IPS-11a (cell line): ENCODE data around the gene SLC5A10.
"Not testable (repeated sequence)": the region's sequence is repeated elsewhere in the genome, so short reads cannot be mapped to it uniquely, and the experiment has no call there.

Experiments used
- H3K4me3 ChIP-seq: one replicate; pipeline ENCODE4 v1.5.1; 2013; ENCODE audit warnings: low read depth, low read length, control low read depth

Gene SLC5A10

DNA sequence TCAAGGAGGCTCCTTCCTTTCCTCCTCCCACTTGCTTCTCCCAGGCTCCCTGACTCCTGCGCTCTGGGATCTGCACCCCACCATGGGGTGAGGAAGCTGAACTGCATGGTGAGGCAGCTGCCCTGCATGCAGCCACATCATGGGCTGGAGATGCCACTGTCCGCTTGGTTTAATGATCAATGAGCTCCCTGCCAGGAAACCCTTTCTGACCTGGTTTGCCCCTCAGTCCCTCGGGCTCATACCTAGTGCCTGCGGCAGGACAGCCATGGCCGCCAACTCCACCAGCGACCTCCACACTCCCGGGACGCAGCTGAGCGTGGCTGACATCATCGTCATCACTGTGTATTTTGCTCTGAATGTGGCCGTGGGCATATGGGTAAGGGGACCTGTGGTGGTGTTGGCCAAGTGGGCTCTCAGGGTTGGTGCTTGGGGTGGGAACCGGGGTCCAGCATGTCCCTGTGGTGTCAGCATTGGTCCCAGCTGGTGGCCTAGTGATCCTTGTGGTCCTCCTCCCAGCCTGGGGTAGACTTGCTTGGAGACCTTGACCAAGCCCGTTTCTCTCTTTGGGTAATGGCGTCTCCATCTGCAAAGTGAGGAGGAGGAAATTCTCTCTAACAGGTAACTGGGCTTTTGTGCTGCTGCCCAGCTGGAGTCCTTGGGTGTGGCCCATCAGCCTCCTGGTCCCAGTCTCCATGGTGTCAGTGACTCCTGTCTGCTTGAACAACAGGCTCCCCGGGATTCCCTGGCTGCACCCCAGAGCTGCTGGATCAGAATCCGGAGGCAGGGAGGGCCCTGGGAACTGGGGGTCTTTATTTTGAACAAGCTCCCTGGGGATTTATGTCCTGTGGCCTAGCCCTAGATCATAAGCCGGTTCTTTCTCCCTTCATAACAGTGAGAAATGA, at the start of gene SLC5A10:
Gene SLC5A10, plus strand, starts transcription at position 225 of the 902 bp plus-strand sequence. Its CDS starts 41 bp downstream, at position 266.
- no peak within 1 kb of the TSS for H3K4me3 ChIP-seq

DNA sequence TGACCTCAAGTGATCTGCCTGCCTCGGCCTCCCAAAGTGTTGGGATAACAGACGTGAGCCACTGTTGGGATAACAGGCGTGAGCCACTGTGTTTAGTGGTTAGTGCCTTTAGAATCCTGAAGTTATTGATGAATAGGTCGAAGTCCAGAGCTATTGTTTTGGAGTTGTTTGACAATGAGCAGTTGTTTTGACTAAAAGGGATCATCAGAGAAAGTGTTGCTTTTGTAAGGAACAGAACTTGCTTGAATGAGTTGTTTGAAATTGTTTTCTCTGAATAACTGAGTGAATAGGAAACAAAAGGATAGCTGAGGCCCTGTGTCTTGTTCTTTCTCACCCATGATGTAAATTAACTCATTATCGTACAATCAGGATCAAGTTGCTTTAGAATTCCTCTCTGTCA, 47.5 kb upstream of the SLC5A10 start:
- H3K4me3 ChIP-seq = no peak overlapping the region

DNA sequence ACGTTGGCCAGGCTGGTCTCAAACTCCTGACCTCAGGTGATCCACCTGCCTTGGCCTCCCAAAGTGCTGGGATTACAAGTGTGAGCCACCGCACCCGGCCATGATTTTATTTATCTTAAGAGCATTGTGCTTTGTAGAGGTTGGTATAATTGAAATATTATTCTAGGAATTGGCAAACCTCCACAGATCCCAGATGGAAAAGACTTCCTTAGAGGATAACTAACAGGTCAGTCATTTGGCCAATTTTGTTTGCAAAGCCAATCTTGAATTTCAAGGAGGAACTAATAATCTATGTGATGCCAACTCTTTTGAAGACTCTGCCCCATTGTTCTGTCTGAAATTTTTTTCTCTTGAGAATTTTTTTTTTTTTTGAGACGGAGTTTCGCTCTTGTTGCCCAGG, 46.7 kb upstream of the SLC5A10 start:
- H3K4me3 ChIP-seq = no peak overlapping the region

DNA sequence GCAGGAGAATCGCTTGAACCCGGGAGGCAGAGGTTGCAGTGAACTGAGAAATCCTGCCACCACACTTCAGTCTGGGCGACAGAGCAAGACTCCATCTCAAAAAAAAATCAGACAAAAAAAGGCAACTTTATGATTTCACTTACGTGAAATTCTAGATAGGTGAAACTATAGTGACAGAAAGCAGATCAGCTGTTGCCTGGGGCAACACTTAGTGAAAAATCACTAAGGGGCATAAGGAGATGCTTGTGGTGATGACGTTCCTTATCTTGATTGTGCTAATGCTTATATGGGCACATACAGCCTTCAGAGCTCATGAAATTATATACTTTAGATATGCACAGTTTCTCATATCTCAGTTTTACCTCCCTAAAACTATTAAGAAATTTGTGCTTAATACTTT, 41.6 kb upstream of the SLC5A10 start:
- no peak overlapping the region for H3K4me3 ChIP-seq

DNA sequence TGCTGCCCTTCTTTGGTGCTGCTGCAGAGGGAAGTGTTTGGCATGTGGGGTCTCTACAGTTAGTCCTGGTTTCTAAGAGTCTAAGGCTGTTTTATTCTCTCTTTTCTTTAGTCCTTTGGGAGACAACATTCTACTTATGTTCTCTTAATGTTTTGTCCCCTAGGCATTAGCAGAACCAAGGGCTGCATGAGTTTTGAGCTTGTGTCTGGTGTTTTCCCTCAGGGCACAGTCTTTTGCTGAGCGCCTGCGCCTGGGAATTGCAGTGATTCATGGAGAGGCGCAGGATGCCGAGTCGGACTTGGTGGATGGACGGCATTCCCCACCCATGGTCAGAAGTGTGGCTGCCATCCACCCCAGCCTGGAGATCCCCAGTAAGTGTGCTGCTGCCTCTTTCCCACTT, 41.1 kb upstream of the SLC5A10 start:
- no peak overlapping the region for H3K4me3 ChIP-seq

DNA sequence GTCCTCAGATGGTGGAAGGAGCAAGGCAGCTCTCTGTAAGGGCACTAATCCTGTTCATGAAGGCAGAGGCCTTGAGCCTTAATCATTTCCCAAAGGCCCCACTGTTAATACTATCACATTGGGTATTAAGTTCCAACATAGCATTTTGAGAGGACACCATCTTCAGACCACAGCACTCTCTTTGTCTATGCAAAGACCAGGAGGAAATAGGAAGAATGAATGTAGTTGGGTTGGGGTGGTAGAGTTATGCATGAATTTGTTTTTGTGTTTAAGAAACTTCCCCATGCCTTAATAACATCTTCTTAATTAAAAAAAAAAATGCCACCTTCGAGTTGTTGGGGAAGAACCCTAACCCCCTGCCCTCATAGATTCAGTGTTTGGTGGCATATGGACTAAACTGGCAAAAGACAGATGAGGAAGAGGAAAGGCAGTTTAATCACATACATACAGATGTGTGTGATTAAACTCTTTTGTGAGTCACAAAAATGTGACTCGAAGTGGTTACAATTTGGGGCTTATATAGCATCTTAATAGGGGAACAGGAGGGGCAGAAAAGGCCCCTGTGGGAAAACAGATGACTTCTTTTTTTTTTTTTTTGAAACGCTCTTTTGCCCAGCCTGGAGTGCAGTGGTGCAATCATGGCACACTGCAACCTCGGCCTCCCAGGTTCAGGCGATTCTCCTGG, 35.0 kb upstream of the SLC5A10 start:
- H3K4me3 ChIP-seq = no peak overlapping the region

DNA sequence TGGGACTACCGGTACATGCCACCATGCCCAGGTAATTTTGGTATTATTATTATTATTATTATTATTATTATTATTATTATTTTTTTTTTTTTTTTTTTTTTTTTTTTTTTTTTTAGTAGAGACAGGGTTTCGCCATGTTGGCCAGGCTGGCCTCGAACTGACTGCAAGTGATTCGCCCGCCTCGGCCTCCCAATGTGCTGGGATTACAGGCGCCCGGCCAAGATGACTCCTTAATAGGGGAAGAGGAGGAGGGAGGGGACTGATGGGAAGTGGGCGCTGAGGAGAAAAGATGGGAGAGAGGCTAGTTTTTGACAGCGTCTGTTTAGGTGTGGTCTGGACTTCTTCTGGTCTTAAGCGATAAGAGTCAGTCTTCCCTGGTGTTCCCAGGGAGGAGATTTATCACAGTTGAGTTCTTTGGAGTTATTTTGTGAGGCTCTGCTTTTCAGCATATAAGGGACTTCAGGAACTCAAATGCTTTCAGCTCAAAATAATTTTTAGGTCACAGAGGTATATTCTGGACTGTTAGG, 34.4 kb upstream of the SLC5A10 start:
- H3K4me3 ChIP-seq = no peak overlapping the region

DNA sequence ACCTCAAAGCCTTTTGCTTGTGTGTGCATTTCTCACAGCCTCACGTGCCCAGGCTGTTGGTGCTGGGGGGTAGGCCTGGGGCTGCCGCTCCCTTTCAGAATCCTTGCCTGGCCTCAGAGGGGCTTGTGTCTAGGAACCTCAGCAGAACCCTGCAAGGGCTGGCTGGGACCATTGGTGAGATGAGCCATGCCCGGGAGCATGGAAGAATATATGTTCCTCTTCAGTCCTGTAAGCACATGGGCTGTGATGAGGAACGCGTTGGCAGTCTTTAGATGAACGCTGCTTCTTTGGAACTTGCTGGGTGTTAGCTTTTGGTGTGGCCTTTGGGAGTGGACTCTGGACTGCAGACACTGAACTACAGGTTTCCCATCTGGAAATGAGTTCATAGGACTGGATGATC, 32.0 kb upstream of the SLC5A10 start:
- H3K4me3 ChIP-seq = no peak overlapping the region

DNA sequence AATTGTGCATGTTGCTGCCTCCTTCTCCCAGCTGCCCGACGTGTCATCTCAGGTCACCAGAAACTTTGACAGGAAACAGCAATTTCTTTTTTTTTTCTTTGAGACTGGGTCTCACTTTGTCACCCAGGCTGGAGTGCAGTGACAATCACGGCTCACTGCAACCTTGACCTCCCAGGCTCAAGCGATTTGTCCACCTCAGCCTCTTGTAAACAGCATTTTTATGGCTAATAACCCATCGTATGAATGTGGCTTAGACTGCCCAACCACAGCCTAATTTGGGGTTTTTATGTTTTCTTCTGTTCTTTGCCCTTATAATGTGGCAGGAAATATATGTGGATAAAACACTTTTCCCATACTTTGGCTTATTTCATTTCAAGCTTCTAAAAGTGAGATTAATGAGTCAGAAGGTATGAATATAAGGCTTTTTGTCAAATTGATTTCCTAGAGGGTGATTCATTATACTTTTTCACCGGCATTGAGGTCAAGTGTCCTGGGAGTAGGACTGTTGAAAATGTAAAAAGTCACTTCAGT, 31.0 kb upstream of the SLC5A10 start:
- no peak overlapping the region for H3K4me3 ChIP-seq

DNA sequence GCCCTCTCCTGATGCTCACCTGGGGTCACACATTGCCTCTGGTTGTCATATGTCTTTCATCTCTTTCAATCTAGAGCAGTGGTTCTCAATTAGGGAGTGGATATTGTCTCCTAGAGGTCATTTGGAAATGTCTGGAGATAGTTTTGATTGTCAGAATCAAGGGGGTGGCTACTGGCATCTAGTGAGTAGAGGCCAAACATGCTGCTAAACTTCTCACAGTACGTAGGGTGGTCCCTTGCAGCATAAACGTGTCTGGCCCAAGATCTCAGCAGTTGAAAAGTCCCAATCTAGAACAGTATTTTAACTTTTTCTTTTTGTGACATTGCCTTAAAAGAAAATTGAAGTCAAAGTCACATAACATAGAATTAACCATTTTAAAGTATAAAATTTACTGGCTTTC, 30.5 kb upstream of the SLC5A10 start:
- H3K4me3 ChIP-seq = no peak overlapping the region

DNA sequence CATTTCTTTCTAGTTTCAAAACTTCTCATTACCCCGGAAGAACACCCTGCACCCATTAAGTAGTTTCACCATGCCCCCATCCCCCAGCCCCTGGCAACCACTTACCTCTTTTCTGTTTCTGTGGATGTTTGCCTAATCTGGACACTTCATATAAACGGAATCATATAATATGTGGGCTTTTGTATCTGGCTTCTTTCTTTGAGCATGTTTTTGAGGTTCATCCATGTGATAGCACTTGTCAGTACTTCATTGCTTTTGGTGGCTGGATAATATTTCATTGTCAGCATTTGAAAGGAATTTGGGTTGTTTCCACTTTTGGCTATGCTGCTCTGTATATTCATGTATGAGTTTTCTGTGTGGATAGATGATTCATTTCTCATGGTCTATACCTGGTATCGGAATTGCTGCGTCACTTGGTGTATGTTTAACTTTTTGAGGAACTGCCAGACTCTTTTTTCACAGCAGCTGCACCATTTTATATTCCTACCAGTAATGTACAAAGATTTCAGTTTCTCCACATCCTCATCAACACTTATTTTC, 30.0 kb upstream of the SLC5A10 start:
- H3K4me3 ChIP-seq = no peak overlapping the region

DNA sequence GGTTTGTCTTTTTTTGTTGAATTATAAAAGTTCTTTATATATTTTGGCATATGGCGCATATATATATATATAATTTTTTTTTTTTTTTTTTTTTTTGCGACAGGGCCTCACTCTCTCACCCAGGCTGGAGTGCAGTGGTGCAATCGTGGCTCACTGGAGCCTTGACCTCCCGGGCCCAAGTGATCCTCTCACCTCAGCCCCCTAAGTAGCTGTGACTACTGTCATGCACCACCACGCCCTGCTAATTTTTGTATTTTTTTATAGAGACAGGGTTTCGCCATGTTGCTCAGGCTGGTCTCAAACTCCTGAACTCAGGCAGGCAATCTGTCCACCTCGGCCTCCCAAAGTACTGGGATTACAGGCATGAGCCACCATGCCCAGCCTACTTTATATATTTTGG, 29.4 kb upstream of the SLC5A10 start:
- not testable (repeated sequence) for H3K4me3 ChIP-seq

DNA sequence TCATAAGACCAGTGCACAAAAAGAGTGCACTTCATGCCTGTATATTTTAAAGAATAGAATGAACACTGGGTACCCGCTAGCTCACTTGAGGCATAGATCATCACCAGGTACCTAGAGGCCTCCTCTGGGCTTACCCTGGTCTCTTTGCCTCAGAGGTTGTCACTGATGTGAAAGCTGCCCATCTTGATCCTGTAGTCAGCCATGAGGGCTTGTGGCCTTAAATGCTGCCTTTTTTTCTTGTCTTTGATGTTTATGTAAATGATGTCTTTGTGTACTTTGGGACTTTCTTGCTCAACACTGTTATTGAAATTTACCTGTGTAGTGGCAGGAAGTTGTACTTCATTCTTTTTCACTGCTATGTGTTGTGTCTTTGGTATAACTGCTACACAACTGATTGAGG, 26.8 kb upstream of the SLC5A10 start:
- no peak overlapping the region for H3K4me3 ChIP-seq

DNA sequence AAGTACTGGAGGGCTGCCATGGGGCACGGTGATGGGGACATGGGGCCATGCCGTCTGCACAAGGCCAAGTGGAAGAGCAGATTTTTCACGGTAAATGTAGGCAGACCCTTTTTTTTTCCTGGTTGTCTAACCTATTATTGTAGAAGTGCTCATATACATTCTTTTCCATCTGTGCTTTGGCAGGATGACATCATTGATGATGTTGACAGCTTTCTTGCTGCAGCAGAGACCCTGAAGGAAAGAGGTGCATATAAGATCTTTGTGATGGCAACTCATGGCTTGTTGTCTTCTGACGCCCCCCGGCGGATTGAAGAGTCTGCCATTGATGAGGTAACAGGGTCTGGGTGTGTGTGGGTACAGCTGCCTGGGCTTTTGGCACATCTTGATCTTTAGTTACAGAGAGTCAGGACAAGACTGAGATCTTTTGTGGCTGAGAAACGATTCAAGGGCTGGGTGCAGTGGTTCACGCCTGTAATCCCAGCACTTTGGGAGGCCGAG, 23.3 kb upstream of the SLC5A10 start:
- H3K4me3 ChIP-seq = no peak overlapping the region

DNA sequence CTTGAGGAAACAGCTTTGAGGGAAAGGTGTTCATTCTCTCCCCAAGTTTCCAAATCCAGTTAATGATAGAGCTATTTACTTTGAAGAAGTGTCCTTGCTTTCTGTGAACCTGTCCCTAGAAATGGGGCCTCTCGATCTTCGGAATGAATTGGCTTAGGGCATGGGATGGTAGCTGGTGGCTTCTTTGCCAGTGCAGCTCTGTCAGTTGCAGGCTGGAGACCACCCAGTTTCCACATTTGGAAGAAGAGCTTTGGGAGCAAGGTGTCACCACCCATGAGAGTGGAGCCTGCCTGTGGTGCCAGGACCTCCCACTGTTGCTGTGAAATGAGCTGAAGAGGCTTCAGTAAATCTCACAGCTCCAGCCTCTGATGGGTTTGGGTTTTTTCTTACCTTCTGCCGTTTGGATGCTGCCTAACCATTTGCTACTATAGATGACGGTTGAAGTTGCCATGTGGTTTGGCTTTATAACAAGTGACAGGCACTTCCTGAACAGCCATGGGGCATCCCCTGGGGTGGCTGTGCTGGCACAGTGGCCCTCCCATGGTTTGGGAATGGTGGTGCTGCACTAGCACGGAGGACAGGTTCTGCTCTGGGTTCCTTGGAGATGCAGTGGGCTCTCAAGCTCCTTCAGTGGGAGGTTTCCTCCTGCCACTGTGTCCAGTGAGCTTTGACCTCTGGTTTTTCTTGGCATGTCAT, 19.5 kb upstream of the SLC5A10 start:
- no peak overlapping the region for H3K4me3 ChIP-seq

DNA sequence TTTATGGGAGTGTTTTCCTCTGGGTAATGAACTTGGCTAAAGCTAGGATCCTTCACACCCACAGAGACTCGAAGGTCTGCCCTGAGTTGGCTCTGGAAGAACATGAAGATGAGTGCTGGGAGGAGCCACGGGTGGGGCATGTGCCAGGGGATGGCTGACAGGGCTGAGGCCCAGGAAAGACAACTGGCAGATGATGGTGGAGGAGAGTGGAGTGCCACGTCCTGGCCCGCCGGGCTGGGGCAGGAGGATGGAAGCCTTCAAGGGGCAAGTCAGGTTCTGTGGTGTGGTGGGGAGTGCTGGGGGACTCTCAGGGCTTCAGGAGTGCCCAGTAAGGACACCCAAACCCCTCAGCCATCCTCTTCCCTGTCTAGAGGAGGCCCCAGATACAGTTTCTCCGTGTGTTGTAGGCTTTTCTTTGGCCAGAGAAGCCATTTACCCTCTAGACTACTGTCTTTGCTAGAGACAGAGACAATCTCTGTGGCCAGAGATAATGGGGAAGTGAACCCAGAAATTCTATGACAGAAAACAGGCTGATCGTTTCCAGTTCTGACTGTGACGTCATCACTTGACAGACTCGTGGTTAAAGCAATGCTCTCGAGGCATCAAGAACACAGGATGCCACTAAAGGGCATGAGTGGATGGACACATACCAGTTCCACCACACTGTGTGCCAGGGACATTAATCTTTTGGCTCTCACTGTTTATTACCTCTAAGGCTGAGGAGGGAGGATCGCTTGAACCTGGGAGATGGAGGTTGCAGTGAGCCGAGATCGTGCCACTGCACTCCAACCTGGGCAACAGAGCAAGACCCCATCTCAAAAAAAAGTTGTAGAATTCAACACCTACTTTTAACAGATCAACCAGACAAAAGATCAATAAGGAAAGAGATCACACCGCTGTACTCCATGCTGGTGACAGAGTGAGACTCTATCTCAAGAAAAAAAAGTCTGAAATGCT, 18.6 kb upstream of the SLC5A10 start:
- H3K4me3 ChIP-seq = no peak overlapping the region

DNA sequence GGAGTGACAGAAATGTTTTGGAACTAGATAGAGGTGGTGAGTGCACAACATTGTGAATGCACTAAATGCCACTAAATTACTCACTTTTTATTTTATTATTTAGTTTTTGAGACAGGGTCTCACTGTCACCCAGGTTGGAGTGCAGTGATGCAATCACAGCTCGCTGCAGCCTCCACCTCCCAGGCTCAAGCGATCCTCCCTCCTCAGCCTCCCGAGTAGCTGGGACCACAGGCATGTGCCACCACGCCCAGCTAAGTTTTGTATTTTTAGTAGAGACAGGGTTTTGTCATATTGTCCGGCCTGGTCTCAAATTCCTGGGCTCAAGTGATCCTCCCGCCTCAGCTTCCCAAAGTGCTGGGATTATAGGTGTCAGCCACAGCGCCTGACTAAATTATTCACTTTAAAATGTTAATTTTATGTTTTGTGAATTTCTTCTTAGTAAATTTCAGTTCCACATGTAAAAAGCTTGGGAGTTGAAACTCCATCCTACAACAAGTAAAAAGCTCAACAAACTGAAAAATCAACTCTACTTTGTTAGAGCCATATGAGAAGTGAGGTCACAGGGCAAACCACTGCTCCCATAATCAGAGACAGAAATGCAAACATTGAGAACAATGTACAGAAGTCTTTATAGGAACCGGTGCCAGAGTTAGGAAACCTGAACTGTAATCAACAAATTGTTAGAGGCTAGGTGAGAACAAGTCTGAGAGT, 13.8 kb upstream of the SLC5A10 start:
- H3K4me3 ChIP-seq = no peak overlapping the region

DNA sequence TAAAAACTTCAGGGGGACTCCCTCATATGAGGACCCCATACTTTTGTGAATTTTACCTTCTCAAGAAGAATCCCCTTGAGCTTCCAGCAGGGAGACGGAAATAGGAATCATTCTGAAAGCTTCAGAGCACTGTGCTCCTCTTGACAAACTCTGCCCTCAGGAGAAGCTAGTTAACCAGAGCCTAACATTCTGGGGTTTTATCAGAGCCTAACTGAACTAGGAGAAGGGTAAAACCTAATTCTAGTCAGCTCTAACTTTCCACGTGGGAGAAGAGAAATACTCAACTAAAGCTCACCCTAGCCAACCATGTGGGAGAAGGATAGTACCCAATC, 13.3 kb upstream of the SLC5A10 start:
- no peak overlapping the region for H3K4me3 ChIP-seq

DNA sequence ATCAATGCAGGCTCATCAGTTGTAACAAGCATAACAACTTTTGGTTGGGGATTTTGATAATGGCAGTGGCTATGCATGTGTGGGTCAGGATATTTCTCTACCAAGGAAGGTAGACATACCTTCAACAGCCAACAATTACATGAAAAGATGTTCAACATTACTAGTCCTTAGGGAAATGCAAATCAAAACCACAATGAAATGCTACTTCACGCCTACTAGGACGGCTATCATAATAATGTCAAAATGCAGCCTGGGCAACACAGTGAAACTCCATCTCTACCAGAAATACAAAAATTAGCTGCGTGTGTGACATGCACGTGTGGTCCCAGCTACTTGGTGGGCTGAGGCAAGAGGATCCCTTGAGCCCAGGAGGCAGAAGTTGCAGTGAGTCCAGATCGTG, 7.3 kb upstream of the SLC5A10 start:
- no peak overlapping the region for H3K4me3 ChIP-seq
